B cell (primary cell): ENCODE data around the gene TRIM44. TPM values are rescaled to one million over a fixed set of nuclear protein-coding genes. Genes with fewer than 3 reads are reported as not detected.
"Not testable (repeated sequence)": the region's sequence is repeated elsewhere in the genome, so short reads cannot be mapped to it uniquely, and the experiment has no call there.

Experiments
- ATAC-seq: fragments of 200-7000 bp; cut with Tn5 transposase; one replicate; pipeline ENCODE4 v1.10.0; 2021; ENCODE audit warnings: low read depth, mild to moderate bottlenecking, moderate number of reproducible peaks, moderate library complexity
- CTCF ChIA-PET: fragments of 350-600 bp; sonication (Branson Sonifier 250); formaldehyde crosslinking; loops from one replicate; lab custom pipeline; 2021; ENCODE audit warnings: antibody characterized with exemption, inconsistent platforms; lab: Charles Lee
- POLR2A ChIA-PET: fragments of 350-600 bp; sonication (Branson Sonifier 250); formaldehyde crosslinking; loops from one replicate; lab custom pipeline; 2021; ENCODE audit warnings: antibody characterized with exemption; lab: Charles Lee
- DNase-seq: peaks from one replicate; pipeline ENCODE4 v3.0.0; 2013
- H2AFZ ChIP-seq: 2 replicates; pipeline ENCODE4 v1.6.1; 2012; ENCODE audit warnings: mild to moderate bottlenecking, low read depth, low read length; ENCODE audit not compliant: insufficient read depth, poor library complexity, severe bottlenecking
- H3K27ac ChIP-seq, 2 donors: 1 replicate in 1 of 2; 2 replicates in 1 of 2; pipeline ENCODE4 v1.5.1; 2012 to 2013; ENCODE audit warnings: low read length in 2 of 2, mild to moderate bottlenecking in 2 of 2, moderate library complexity in 1 of 2
- H3K27me3 ChIP-seq, 4 experiments: fragments of 200-600 bp in 1 of 4; sonication (generic) in 1 of 4; replicated peaks in 1 of 4; 1 replicate in 2 of 4; 2 replicates in 2 of 4; pipeline versions ENCODE4 v1.6.1 to v1.7.0; 2013 to 2016; ENCODE audit warnings: low read length in 3 of 4, mild to moderate bottlenecking in 2 of 4, mixed read lengths in 1 of 4, moderate library complexity in 1 of 4; ENCODE audit not compliant: insufficient read depth in 4 of 4, control insufficient read depth in 3 of 4; ENCODE audit errors: control extremely low read depth in 1 of 4
- H3K36me3 ChIP-seq, 2 experiments: replicated peaks in 1 of 2; 1 replicate in 1 of 2; 2 replicates in 1 of 2; pipeline versions ENCODE4 v1.6.1 to v1.7.1; 2013; ENCODE audit warnings: low read length in 1 of 2; ENCODE audit not compliant: insufficient read depth in 2 of 2, control insufficient read depth in 1 of 2; ENCODE audit errors: control extremely low read depth in 1 of 2, extremely low read depth in 1 of 2
- H3K4me1 ChIP-seq, 2 donors: fragments of 200-600 bp in 1 of 2; sonication (generic) in 1 of 2; 1 replicate in 1 of 2; 2 replicates in 1 of 2; pipeline versions ENCODE4 v1.5.1 to v1.6.1; 2013 to 2017; ENCODE audit warnings: low read length in 2 of 2; ENCODE audit not compliant: control insufficient read depth in 2 of 2, insufficient read depth in 2 of 2
- H3K4me2 ChIP-seq: replicated peaks from 2 replicates; pipeline ENCODE3; 2012; ENCODE audit warnings: mild to moderate bottlenecking, low read depth, low read length; ENCODE audit not compliant: poor library complexity, severe bottlenecking
- H3K4me3 ChIP-seq, 5 experiments: fragments of 200-600 bp in 1 of 5; sonication (generic) in 1 of 5; 1 replicate in 3 of 5; 2 replicates in 2 of 5; pipeline versions ENCODE4 v1.5.1 to v1.7.0; 2011 to 2016; ENCODE audit warnings: low read length in 4 of 5, mild to moderate bottlenecking in 4 of 5, low read depth in 2 of 5, control low read depth in 1 of 5, moderate library complexity in 1 of 5; ENCODE audit not compliant: insufficient read depth in 1 of 5; ENCODE audit errors: control extremely low read depth in 1 of 5, extremely low read depth in 1 of 5
- H3K79me2 ChIP-seq: fragments of 200-600 bp; sonication (generic); one replicate; pipeline ENCODE4 v1.6.0; 2016; ENCODE audit warnings: low read length; ENCODE audit not compliant: control insufficient read depth, insufficient read depth
- H3K9ac ChIP-seq: fragments of 200-600 bp; sonication (generic); 2 replicates; pipeline ENCODE4 v1.6.1; 2017; ENCODE audit warnings: mild to moderate bottlenecking, low read length, moderate library complexity
- H3K9me3 ChIP-seq, 3 donors: one replicate each; pipeline versions ENCODE4 v1.6.1 to v1.7.1; 2013; ENCODE audit warnings: low read length in 2 of 3; ENCODE audit not compliant: control insufficient read depth in 2 of 3, insufficient read depth in 1 of 3; ENCODE audit errors: control extremely low read depth in 1 of 3
- H4K20me1 ChIP-seq: 2 replicates; pipeline ENCODE4 v1.6.0; 2012; ENCODE audit warnings: mild to moderate bottlenecking, low read length; ENCODE audit not compliant: insufficient read depth, control insufficient read depth, poor library complexity, severe bottlenecking
- H3K27ac Mint-ChIP-seq: one replicate; pipeline ENCODE4 v1.8.0; 2021; ENCODE audit warnings: mixed read lengths
- H3K27me3 Mint-ChIP-seq: one replicate; pipeline ENCODE4 v1.8.0; 2021; ENCODE audit warnings: mixed read lengths
- H3K4me1 Mint-ChIP-seq: one replicate; pipeline ENCODE4 v1.8.0; 2021; ENCODE audit warnings: mixed read lengths
- H3K4me3 Mint-ChIP-seq: one replicate; pipeline ENCODE4 v1.8.0; 2021; ENCODE audit warnings: mixed read lengths
- H3K9me3 Mint-ChIP-seq: one replicate; pipeline ENCODE4 v1.8.0; 2022; ENCODE audit warnings: mixed read lengths; ENCODE audit not compliant: insufficient read depth
- CTCF ChIP-seq: fragments of 200-600 bp; IDR thresholded peaks from one replicate; pipeline ENCODE4 v1.8.0; 2022; ENCODE audit warnings: antibody characterized with exemption, mild to moderate bottlenecking
- EZH2 ChIP-seq: IDR thresholded peaks from 2 replicates; pipeline ENCODE4 v1.6.1; 2012; ENCODE audit warnings: borderline replicate concordance, low read depth, mild to moderate bottlenecking, moderate library complexity, low read length; ENCODE audit not compliant: insufficient read depth, poor library complexity, severe bottlenecking
- WGBS: methylation state at CpG from one replicate; pipeline ENCODE4 v1.1.5; 2013; ENCODE audit warnings: missing lambda C conversion rate; ENCODE audit not compliant: insufficient coverage; 5-methylcytosine and 5-hydroxymethylcytosine counted together
- intact Hi-C: fragments of 100-400 bp; cut with micrococcal nuclease; formaldehyde crosslinking; loops from one replicate; pipeline ENCODE4 v1.10.0; 2022
- polyA plus RNA-seq: library from polyadenylated mRNA; depleted of rRNA; stranded (reverse); fragments of >200 nt; gene quantifications from 2 replicates; pipeline ENCODE4 v1.2.3, GENCODE V29; 2012
- total RNA-seq, 2 donors: library from RNA; stranded (reverse); fragments of 120-200 nt in 1 of 2; gene quantifications; 1 replicate in 1 of 2; 2 replicates in 1 of 2; pipeline versions ENCODE4 v1.2.3 to v1.2.4, GENCODE V29; 2013 to 2022

TRIM44 gene
- total and polyA plus RNA-seq, 2 donors (not counting 1 experiment from before 2014, with no cell fraction given) = 39.1 to 71.1 TPM

GRCh38 chr11:35859301-35859700 is 196.7 kb downstream of the TRIM44 start:
- Mint-ChIP-seq H3K4me3 (no peak overlapping the region), H3K9me3 (peaks cover 3% of the 10 kb centered on the region), H3K27me3 (peaks cover 12% of the 10 kb centered on the region), H3K27ac (no peak overlapping the region), H3K4me1 (no peaks in the 10 kb centered on the region)
- WGBS = 83% methylated on average over 1 of the region's 2 CpGs
- TF ChIP-seq CTCF = no peak
- TF ChIP-seq EZH2 = no peak
- CTCF ChIA-PET = no interaction called here
- no peaks in the 10 kb centered on the region for H3K79me2 ChIP-seq
- H3K4me1 ChIP-seq = no peaks in the 10 kb centered on the region
- H3K4me2 ChIP-seq = no peak overlapping the region
- intact Hi-C loops = no loop called here
- no peak for ATAC-seq
- no peak overlapping the region for H3K27ac ChIP-seq
- no peak overlapping the region for H3K9ac ChIP-seq
- H3K4me3 ChIP-seq = no peak overlapping the region
- DNase-seq = no peak
- no peaks in the 10 kb centered on the region for H3K36me3 ChIP-seq
- H2AFZ ChIP-seq = no peak overlapping the region
- POLR2A ChIA-PET = no interaction called here
- no peaks in the 10 kb centered on the region for H3K27me3 ChIP-seq
- no peaks in the 10 kb centered on the region for H4K20me1 ChIP-seq
- H3K9me3 ChIP-seq = peaks cover 0 to 2% (median 0%) of the 10 kb centered on the region in 3 donors

GRCh38 chr11:35860194-35860593 is 197.6 kb downstream of the TRIM44 start:
- DNase-seq, H3K27me3 ChIP-seq, H3K36me3 ChIP-seq, H3K9ac ChIP-seq, H4K20me1 ChIP-seq, H3K4me1 Mint-ChIP-seq, H2AFZ ChIP-seq, POLR2A ChIA-PET, H3K79me2 ChIP-seq, H3K4me3 Mint-ChIP-seq, H3K4me2 ChIP-seq, H3K27ac ChIP-seq, H3K4me3 ChIP-seq, H3K27ac Mint-ChIP-seq, intact Hi-C loops, H3K4me1 ChIP-seq, ATAC-seq, H3K9me3 ChIP-seq, H3K9me3 Mint-ChIP-seq: not testable (repeated sequence)
- H3K27me3 Mint-ChIP-seq = peaks cover 18% of the 10 kb centered on the region
- WGBS = 73% methylated on average over 3 of the region's 3 CpGs
- CTCF ChIA-PET = interaction anchor here (0.7 kb wide), 1 partner anchor 38 kb away, joined by 3 read pairs; no protein-coding TSS in a partner anchor
